Activated CD4-positive, alpha-beta T cell treated with anti-CD3 and anti-CD28 coated beads, Interleukin-2, amount 50 U/mL, for 1 hour (primary cell): ENCODE measurements around the gene MIB2.
"Not testable (repeated sequence)": the region's sequence is repeated elsewhere in the genome, so short reads cannot be mapped to it uniquely, and the experiment has no call there.

Source experiments
- DNase-seq: peaks from one replicate; pipeline ENCODE4 v3.0.0-alpha.2; 2020

MIB2 gene

DNA sequence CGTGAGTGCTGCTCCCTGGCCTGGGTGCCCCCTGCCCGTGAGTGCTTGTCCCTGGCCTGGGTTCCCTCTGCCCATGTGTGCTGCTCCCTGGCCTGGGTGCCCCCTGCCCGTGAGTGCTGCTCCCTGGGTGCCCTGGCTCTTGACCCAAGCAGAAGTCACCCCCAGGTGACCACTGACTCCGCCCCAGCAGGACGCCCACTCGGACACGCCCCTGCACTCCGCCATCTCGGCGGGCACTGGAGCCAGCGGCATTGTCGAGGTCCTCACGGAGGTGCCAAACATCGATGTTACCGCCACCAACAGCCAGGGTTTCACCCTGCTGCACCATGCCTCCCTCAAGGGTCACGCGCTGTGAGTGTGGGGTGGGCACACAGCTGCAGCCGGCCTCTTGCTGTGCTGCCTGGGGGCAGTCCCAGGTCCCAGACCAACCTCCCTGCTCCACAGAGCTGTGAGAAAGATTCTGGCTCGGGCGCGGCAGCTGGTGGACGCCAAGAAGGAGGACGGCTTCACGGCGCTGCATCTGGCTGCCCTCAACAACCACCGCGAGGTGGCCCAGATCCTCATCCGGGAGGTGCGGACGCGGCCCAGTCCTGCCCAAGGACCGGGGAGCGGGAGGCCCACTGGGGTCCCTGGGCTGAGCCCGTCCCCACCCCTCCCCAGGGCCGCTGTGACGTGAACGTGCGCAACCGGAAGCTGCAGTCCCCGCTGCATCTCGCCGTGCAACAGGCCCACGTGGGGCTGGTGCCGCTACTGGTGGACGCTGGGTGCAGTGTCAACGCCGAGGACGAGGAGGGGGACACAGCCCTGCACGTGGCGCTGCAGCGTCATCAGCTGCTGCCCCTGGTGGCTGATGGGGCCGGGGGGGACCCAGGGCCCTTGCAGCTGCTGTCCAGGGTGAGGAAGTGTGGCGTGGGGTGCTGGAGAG, 12.8 kb downstream of the MIB2 start:
- DNase-seq, result no peak

GRCh38 chr1:1628754-1629429, 13.6 kb downstream of the MIB2 start:
- DNase-seq, result peak; percentile 35

DNA sequence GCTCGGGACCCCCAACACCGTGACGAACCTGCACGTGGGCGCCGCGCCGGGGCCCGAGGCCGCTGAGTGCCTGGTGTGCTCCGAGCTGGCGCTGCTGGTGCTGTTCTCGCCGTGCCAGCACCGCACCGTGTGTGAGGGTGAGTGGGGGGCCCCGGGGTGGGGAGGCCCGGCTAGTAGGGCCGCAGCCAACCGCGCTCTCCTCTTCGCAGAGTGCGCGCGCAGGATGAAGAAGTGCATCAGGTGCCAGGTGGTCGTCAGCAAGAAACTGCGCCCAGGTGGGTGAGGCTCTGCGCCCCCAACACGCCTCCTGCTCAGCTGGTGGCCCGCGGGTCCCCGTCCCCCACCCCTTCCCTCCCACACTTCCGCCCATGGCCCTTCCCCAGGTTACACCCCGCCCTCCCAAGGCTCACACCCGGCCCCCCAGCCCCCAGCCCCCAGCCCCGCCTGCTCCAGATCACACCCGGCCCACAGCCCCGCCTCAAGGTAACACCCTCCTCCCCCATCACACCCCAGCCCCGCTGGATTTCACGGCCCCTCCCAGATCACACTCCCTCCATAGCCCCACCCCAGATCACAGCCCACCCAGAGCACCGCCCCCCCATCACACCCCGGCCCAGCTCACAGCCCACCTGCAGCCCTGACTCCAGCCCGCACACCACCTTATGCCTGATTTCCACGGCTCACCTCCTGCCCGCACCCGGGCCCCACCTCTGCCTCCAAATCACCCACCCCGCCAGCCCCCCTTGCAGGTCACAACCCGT, 14.3 kb downstream of the MIB2 start:
- DNase-seq, result peak; percentile 64

- peak; percentile 92 for DNase-seq
Measured at GRCh38 chr1:1630191-1630964, 15.1 kb downstream of the MIB2 start.

GRCh38 chr1:1630965-1631781, 15.9 kb downstream of the MIB2 start:
- DNase-seq, result no peak

DNA sequence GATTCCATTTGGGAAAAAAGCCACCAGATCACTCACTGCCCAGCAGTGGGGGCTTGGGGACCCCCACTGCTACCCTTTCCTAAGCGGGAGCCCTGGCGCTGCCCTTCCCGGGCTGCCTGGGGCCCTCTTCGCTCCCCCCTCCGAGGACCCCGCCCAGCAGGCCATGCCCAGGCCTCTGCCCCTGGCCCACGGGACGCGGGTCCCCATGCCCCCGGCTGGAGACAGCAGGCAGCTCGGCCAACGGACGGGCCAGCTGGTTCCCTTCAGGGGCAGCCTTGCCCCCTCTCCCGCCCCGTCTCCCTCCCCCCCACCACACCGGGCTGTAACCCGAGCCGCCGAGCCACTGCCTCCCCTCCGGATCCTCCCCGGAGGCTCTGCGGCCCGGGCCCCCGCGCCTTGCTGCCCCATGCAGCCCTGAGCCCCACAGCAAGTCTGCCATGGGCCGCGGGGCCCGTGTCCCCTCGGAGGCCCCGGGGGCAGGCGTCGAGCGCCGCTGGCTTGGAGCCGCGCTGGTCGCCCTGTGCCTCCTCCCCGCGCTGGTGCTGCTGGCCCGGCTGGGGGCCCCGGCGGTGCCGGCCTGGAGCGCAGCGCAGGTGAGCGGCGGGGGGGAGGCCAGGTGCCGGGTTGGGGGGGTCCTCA, 16.6 kb downstream of the MIB2 start, which contains the start of gene MMP23B:
MMP23B (plus strand) TSS at position 392 of the 639 bp plus-strand sequence; CDS start at position 438, 46 bp downstream.
- DNase-seq, result no peak

DNA sequence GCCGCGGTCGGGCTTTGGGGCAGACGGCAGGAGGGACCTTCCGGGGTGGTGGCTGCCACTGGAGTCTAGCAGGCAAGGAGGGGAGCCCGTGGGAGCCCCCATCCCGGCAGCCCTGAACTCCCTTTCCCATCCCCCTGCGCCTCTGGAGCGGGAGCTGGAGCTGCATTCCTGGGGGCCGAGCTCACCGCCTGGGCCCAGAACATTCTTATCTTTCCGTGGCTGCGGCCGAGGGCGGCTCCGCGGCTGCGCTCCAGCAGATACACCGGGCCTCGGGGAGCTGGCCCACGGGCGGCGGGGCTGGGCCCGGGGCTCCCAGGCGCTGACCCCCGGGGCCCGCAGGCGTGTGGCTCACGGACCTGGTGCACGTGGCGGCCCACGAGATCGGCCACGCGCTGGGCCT, 18.1 kb downstream of the MIB2 start:
- not testable (repeated sequence) for DNase-seq

DNA sequence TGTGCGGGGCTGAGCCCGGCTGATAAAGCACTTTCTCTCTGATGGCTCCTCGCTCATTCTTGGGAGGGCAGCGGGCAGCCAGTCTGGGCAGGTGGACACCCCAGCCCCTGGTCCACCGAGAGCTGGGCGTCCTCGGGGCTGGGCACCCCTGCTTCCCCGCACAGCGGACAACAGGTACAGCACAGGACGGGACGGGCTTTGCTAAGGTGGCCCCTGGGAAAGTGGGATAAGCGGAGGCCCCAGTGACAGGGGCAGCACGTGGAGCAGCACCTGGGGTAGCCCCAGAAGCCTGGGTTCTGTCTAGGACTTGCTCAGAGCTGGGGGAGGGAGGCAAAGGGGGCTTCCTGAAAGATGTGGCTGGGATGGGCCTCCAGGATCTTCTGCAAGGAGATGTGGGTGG, 19.3 kb downstream of the MIB2 start:
- DNase-seq, result not testable (repeated sequence)

DNA sequence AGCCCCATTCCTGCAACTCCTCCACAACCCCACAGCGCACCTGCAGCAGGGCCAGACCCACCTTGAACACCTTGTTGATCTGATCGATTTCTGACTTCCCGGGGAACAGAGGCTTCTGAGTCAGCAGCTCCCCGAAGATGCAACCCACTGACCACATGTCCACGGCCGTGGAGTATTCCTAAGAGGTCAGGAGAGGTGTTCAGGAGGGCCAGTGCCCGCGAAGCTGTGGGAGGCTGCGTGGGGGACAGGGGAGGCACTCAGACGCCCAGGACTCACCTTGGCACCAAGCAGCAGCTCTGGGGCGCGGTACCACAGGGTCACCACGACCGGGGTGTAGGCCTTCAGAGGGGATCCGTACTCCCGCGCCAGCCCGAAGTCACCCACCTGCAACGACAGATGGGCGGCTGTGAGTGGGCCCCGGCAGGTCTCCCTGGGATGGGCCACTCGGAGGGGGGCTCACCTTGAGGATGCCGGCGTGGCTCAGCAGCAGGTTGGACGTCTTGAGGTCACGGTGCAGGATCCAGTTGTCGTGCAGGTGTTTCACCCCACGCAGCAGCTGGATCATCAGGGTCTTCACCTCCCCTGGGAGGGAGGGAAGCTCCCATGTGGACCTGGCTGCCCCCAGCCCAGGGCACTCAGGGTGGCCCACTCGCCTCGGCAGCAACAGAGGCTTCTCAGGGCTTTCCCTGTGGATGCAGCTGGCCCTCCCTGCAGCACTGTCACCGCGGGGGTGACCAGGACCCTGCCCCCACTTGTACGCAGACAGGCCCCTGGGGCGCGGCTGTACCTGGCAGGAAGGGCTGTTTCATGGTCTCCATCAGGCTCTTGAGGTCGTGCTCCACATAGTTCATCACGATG, 21.6 kb downstream of the MIB2 start:
- not testable (repeated sequence) for DNase-seq

GRCh38 chr1:1637479-1637875, 22.2 kb downstream of the MIB2 start:
- DNase-seq, result not testable (repeated sequence)

- DNase-seq, result not testable (repeated sequence)
Measured at GRCh38 chr1:1638528-1638927, 23.2 kb downstream of the MIB2 start.

GRCh38 chr1:1639368-1639767, 24.1 kb downstream of the MIB2 start:
- not testable (repeated sequence) for DNase-seq

DNA sequence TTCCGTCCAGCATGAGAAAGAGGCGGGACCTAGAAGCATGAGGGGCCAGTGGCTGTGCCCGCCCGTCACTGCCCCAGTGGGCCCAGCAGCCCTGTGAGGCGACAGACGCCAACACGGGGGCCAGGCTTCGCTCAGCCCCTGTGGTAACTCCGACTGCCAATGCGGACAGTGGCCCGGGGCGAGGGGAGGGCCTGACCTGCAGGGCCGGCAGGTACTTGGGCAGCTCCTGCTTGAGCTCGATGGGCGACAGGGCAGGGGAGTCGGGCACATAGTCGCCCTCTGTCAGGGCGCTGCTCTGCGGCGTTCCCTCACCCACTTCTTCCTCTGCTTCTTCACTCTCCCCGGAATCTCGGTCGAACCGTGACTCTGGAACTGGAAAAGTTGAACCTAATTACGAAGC, 24.8 kb downstream of the MIB2 start:
- DNase-seq, result not testable (repeated sequence)

DNA sequence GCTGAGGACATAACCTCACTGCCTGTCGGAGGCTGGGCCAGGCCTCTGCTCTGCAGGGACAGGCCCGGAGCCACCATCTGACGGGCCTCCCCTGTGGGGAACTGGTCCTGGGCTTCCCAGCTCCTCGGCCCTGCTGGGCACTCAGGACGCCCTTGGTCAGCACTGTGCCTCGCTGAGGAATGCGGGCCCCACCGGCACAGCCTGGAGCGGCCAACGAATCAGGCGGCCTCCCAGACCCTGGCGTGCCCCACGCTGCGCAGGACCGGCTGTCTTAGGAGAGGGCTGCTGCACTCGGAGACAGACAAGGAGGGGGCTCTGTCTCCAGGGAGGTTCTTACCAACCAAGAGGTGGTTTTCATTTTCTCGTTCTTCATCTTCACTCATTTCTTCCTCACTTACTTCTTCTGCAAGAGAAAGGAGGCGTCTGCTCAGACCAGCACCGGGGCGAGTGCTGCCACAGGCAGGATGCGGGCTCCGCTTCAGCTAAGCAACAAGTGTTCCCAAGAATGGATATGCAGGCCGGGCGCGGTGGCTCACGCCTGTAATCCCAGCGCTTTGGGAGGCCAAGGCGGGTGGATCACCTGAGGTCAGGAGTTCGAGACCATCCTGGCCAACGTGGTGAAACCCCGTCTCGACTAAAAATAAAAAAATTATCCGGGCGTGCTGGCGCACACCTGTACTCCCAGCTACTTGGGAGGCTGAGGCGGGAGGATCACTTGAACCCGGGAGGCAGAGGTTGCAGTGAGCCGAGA, 25.6 kb downstream of the MIB2 start:
- not testable (repeated sequence) for DNase-seq

- not testable (repeated sequence) for DNase-seq
Measured at GRCh38 chr1:1646326-1646725, 31.0 kb downstream of the MIB2 start.

DNA sequence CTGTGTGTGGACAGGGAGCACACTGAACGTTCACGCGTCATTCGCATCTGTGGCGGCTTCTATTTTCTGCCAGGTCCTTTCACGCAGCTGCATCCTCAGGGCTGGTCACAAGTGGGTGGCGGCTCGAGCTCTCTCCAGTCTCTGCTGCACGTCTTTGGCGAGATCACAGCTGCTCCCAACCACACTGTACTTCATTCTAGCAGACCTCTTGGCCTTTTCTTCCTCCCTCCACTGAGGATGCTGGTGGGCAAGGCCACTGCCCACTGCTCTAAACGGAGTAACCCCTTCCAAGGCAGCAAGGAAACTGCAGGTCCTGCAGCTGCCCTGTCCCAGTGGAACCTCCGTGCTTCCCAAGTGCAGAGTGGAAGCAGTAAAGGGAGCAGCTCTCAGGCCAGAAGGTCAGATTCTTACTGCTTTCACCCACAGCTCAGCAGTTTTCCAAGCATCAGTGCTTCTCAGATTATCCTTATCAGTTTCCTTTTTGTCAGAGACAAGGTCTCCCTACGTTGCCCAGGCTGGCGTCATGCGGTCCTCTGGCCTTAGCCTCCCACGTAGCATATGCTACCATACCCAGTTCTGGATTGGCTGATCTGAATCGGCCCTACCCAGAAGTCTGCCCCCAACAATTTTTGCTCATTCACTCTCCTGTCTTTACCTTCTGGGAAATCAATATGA, 32.4 kb downstream of the MIB2 start:
- DNase-seq, result not testable (repeated sequence)

DNA sequence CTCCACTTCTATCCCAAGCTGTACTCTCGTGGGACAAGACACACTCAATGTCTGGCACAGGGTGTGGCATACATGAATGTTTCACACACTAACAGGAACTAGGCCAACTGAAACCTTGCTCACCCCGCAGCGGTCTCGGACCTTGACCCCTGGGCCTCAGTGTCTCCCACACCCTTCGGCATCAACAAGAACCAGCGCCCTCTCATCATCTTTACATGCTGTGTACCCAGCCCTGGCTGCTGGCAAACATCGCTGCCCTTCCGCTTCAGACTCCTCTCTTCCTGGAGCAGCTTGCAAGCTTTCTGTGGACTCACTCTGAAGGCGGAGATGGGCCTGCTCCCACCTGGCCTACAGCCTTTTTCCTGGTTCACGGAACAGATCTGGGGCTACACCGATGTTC, 33.0 kb downstream of the MIB2 start:
- not testable (repeated sequence) for DNase-seq
